Epithelial cell of alveolus of lung (primary cell): Measurements from ENCODE around the gene REXO4. TPM values are rescaled to one million over a fixed set of nuclear protein-coding genes. Genes with fewer than 3 reads are reported as not detected.

Experiments used
- total RNA-seq: library from RNA; depleted of rRNA; stranded (reverse); fragments of >200 nt; gene quantifications from 2 replicates; pipeline ENCODE4 v1.2.1, GENCODE V29; 2015

Gene REXO4, protein sequence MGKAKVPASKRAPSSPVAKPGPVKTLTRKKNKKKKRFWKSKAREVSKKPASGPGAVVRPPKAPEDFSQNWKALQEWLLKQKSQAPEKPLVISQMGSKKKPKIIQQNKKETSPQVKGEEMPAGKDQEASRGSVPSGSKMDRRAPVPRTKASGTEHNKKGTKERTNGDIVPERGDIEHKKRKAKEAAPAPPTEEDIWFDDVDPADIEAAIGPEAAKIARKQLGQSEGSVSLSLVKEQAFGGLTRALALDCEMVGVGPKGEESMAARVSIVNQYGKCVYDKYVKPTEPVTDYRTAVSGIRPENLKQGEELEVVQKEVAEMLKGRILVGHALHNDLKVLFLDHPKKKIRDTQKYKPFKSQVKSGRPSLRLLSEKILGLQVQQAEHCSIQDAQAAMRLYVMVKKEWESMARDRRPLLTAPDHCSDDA
- total RNA-seq, result 14.7 and 18.2 TPM in 2 replicates

DNA sequence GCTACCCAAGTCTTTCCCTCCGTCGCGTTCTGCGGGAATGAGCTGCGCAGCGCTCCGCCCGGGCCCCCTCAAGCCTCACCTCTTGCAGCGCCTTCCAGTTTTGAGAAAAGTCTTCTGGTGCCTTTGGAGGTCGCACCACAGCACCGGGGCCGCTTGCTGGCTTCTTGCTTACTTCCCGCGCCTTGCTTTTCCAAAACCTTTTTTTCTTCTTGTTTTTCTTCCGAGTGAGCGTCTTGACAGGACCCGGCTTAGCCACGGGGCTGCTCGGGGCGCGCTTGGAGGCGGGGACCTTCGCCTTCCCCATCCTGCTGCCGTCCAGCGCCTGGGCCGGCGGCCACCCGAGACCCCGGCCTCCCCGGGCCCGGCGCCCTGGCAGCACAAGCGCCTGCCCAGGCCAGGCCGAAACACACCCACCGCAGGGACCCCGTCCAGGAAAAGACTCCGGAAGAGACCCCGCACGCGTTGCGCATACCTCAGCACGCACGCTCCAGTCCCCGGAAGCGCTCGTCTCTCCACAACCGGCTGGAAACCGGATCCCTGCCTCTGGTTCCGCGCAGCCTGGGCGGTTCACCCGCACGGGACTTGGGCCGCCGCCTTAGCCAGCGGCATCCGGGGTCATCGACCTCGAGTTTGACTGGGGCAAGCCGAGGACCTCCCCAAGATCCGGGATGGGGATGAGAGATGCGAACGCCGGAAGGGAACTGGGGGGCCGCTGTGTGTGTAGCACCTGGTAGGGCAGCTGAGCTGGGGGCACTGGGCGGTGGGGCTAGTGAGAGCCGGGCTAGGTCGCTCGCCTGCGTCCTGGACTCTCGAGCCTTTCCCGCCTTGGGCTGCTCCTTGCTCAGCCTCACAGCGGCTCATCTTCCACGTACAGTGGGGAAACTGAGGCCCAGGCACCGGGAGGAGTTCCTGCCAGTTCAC lies at the start of gene REXO4:
Gene REXO4 (minus strand): TSS at position 470 of the 921 bp plus-strand sequence. CDS start 166 bp downstream, at position 304.

DNA sequence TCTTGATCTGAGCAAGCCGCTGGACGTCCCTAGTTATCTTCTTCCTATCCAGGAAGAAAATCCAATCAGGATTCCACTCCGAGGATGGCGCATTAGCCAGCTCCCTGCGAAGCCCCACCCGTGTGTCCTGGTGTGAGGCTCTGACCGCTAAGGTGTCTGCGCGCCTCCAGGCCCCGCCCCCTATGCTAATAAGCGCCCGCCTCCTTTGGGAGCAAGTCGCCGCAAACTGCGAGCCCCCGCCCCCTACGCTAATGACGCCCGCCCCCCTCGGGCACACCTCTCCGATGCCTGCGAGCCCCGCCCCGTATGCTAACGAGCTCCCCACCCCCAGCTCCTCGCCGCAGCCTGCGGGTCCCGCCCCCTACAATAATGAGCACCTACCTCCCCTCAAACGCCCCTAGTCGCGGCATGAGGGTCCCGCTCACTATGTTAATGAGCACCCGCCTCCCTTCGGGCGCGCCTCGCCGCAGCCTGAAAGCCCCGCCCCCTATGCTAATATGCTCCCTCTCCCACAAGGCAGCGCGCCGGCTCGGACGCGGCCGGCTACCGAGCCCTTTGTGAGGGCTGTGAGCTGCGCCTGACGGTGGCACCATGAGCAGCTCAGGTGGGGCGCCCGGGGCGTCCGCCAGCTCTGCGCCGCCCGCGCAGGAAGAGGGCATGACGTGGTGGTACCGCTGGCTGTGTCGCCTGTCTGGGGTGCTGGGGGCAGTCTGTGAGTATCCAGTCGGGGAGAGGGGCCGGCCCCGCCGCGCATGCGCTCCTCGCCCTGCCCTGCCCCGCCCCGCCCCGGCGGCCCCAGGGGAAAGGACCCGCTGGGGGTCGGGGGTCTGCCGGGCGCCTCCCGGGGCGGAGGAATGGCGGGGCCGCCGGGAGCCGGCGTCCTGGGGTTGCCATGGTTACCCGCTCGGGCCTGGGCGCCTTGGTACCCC lies 41.9 kb upstream of the REXO4 start, which contains the start of gene CACFD1:
Gene CACFD1 (plus strand): TSS at position 503 of the 929 bp plus-strand sequence. CDS start 89 bp downstream, at position 592.

DNA sequence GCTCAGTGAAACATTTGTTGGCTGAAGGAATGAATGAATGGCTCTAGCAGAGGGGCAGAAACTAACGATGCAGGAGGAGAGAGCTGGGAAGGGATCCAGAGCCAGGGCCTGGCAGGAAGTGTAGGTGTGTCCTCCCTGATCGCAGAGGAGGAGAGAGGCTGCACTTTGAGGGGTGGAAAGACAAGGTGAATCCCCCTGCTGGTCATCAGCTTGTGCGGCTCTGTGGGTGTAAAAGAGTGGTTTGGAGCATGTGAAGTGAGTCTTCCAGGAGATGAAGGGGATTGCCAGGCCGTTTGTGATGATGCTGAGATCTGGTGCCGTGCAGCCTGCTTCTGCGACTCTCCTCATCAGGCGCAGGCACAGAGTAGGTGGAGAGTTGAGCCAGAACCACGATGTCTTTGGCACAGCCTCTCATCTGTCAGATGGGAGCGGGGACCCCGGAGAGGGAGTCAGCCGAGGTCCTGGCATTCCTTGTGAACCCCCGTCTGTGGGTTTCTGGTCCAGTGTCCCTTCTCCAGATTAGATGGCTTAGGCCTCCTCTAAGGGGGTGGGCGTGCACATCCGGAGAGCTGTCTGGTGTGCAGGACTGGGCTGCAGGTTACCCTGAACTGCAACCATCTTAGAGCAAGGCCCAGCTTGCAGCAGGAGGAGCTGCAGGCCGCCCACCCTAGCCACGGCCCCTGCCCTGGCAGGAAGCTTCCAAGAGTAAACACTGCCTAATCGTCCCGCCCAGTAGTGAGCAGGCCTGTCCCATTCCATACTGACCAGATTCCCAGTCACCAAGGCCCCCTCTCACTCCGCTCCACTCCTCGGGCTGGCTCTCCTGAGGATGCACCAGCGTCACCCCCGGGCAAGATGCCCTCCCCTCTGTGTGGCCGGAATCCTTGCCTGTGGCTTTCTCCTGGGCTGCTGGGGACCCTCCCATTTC lies 4.1 kb upstream of the REXO4 start, which contains the start of gene ADAMTS13:
Gene ADAMTS13 (plus strand): TSS at position 753 of the 928 bp plus-strand sequence. CDS start 77 bp downstream, at position 830.

DNA sequence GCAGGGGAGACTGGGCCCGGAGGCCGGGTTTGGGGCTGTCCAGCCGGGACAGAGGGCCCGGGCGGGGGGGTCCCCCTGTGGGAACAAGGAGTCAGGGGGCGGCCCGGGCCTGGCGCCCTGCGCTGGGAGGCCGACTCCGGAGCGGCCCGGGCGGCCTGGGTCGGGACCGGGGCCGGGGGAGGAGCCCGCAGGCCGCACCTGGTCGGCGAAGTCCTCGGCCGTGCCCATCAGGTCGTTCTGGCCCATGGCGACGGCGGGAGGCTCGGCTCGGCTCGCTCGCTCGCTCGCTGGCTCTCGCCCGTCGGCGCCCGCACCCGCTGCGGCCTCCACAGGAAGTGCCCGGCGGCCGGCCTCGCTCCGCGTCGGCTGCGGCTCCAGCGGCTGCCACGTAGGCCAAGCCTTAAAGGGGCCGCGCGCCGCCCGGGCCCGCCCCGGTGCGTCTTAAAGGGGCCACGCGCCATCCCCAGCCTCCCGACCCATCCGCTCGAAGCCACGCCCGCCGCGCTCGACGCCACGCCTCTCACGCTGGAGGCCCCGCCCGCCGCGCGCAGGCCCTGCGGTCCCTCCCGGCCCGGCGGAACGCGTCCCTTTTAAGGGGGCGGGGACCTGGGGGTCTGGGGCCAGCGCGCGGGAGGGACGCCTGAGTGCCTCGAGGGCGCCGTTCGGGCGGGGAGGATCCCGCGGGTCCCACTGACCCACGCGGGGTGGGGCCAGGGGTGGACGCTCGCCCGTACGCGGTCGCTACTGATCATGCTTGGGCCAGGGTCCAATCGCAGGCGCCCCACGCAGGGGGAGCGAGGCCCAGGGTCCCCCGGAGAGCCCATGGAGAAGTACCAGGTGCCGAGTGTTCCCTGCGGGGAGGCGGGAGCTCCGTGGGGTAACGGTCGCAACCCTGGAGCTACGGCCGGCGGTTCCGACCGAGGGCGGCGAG lies 41.8 kb downstream of the REXO4 start, which contains the start of the genes STKLD1 and SURF4:
Gene STKLD1 (plus strand): TSS at position 643 of the 931 bp plus-strand sequence. CDS start 108 bp downstream, at position 751.
Gene SURF4 (minus strand): TSS at position 337 of the 931 bp plus-strand sequence. CDS start 91 bp downstream, at position 246.

DNA sequence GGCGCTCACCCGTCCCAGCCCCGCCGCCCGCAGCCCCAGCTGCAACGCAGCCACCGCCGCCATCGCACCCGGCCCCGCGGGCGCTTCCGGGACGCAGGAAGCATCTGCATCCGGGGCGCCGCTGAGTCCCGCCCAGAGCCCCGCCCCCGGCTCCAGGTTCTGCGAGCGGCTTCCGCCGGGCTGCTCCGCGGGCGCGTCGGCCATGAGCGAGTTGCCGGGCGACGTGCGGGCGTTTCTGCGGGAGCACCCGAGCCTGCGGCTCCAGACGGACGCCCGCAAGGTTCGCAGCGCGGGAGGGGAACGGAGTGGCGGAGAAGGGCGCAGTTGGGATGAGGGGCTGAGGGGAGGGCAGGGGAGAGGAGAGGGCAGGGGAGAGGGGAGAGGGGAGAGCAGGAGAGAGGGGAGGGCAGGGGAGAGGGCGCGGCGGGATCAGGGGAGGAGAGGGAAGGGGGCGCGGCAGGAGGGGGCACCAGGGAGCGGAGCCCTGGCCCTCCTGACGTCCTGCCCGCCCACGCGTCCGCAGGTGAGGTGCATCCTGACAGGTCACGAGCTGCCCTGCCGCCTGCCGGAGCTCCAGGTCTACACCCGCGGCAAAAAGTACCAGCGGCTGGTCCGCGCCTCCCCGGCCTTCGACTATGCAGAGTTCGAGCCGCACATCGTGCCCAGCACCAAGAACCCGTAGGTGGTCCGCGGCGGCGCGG lies 61.3 kb downstream of the REXO4 start, which contains the start of the genes SURF1 and SURF2:
Gene SURF1 (minus strand): TSS at position 97 of the 701 bp plus-strand sequence. CDS start 34 bp downstream, at position 63.
Gene SURF2 (plus strand): TSS at position 160 of the 701 bp plus-strand sequence. CDS start 43 bp downstream, at position 203.

Other genes with a start within 250 kb of the REXO4 start
- not detected in 2 replicates for gene OBP2B, start 208.8 kb downstream of the REXO4 start, total RNA-seq
- gene ABO, start 142.8 kb downstream of the REXO4 start, total RNA-seq, result not detected in 2 replicates
- 12.8 and 18.4 TPM in 2 replicates for gene SURF6, start 81.8 kb downstream of the REXO4 start, total RNA-seq
- 19.3 and 20.9 TPM in 2 replicates for gene MED22, start 69.9 kb downstream of the REXO4 start, total RNA-seq
- 3,220 and 5,278 TPM in 2 replicates for gene RPL7A, start 69.8 kb downstream of the REXO4 start, total RNA-seq
- gene SURF1, start 61.5 kb downstream of the REXO4 start, total RNA-seq, result 37.9 TPM in 2 replicates
- 10.0 and 14.5 TPM in 2 replicates for gene SURF2, start 61.5 kb downstream of the REXO4 start, total RNA-seq
- gene SURF4, start 42.0 kb downstream of the REXO4 start, total RNA-seq, result 295 and 445 TPM in 2 replicates
- gene STKLD1, start 41.6 kb downstream of the REXO4 start, total RNA-seq, result 0.13 and 1.4 TPM in 2 replicates
- 0.39 and 4.0 TPM in 2 replicates for gene ADAMTS13, start 4.4 kb upstream of the REXO4 start, total RNA-seq
- gene CACFD1, start 42.0 kb upstream of the REXO4 start, total RNA-seq, result 5.8 and 9.4 TPM in 2 replicates
- gene SLC2A6, start 61.1 kb upstream of the REXO4 start, total RNA-seq, result 3.5 and 28.6 TPM in 2 replicates
- gene MYMK, start 106.9 kb upstream of the REXO4 start, total RNA-seq, result 1.0 TPM in 1 of 2 replicates, not detected in the other
- 0.26 and 2.4 TPM in 2 replicates for gene ADAMTSL2, start 116.7 kb upstream of the REXO4 start, total RNA-seq
- gene FAM163B, start 191.4 kb upstream of the REXO4 start, total RNA-seq, result 2.2 TPM in 1 of 2 replicates, not detected in the other
- not detected in 2 replicates for gene DBH, start 218.4 kb upstream of the REXO4 start, total RNA-seq